Measurements from ENCODE around the gene LRRC8D. TPM values are rescaled to one million over a fixed set of nuclear protein-coding genes. Genes with fewer than 3 reads are reported as not detected.

LRRC8D gene
- total RNA-seq, 1 donor from 2014 or later, result 36.0 TPM

- H3K27ac Mint-ChIP-seq, result no peak overlapping the region
- intact Hi-C loops (cut with micrococcal nuclease), result no loop called here
- ATAC-seq (ENCODE audit: low read depth) (no peak), DNase-seq (no peak)
- peaks cover 37% of the 10 kb centered on the region for H3K4me1 Mint-ChIP-seq
- ChIA-PET POLR2A (no interaction called here), CTCF (no interaction called here)
- no peaks in the 10 kb centered on the region for H3K9me3 Mint-ChIP-seq
- H3K27me3 Mint-ChIP-seq, result no peaks in the 10 kb centered on the region
- no peak for TF ChIP-seq CTCF (IDR thresholded peaks at IDR 0.05)
- H3K4me3 Mint-ChIP-seq, result no peak overlapping the region
- peaks cover 52% of the 10 kb centered on the region for H3K36me3 Mint-ChIP-seq (ENCODE audit: low read depth)
Observed at GRCh38 chr1:89865498-89866382, 44.9 kb downstream of the LRRC8D start.

- no peak for TF ChIP-seq CTCF (IDR thresholded peaks at IDR 0.05)
- intact Hi-C loops (cut with micrococcal nuclease), result no loop called here
- Mint-ChIP-seq H3K9me3 (no peaks in the 10 kb centered on the region), H3K27ac (no peak overlapping the region), H3K36me3 (ENCODE audit: low read depth) (peaks cover 54% of the 10 kb centered on the region), H3K27me3 (no peaks in the 10 kb centered on the region), H3K4me1 (peaks cover 35% of the 10 kb centered on the region), H3K4me3 (no peak overlapping the region)
- no peak for ATAC-seq (ENCODE audit: low read depth)
- POLR2A ChIA-PET, result no interaction called here
- no peak for DNase-seq
- CTCF ChIA-PET, result no interaction called here
Observed at GRCh38 chr1:89866568-89866967, 45.7 kb downstream of the LRRC8D start.

- no peak for TF ChIP-seq CTCF (IDR thresholded peaks at IDR 0.05)
- no peak for ATAC-seq (ENCODE audit: low read depth)
- Mint-ChIP-seq H3K36me3 (ENCODE audit: low read depth) (peaks cover 47% of the 10 kb centered on the region), H3K27ac (no peak overlapping the region), H3K4me3 (no peak overlapping the region), H3K9me3 (no peaks in the 10 kb centered on the region), H3K4me1 (peaks cover 7% of the 10 kb centered on the region), H3K27me3 (no peaks in the 10 kb centered on the region)
- POLR2A ChIA-PET, result no interaction called here
- intact Hi-C loops (cut with micrococcal nuclease), result no loop called here
- no peak for DNase-seq
- CTCF ChIA-PET, result no interaction called here
Observed at GRCh38 chr1:89870998-89871397, 50.2 kb downstream of the LRRC8D start.

GRCh38 chr1:89871768-89872473, 51.1 kb downstream of the LRRC8D start:
- Mint-ChIP-seq H3K27ac (no peak overlapping the region), H3K9me3 (no peaks in the 10 kb centered on the region), H3K27me3 (no peaks in the 10 kb centered on the region), H3K36me3 (ENCODE audit: low read depth) (peaks cover 50% of the 10 kb centered on the region), H3K4me3 (no peak overlapping the region), H3K4me1 (peaks cover 12% of the 10 kb centered on the region)
- TF ChIP-seq CTCF (IDR thresholded peaks at IDR 0.05), result no peak
- POLR2A ChIA-PET, result no interaction called here
- intact Hi-C loops (cut with micrococcal nuclease), result loop anchor here (2.0 kb wide), 1 partner anchor 13 kb away; no protein-coding TSS in a partner anchor
- no peak for ATAC-seq (ENCODE audit: low read depth)
- CTCF ChIA-PET, result no interaction called here
- no peak for DNase-seq

GRCh38 chr1:89872567-89872966, 51.7 kb downstream of the LRRC8D start:
- no peaks in the 10 kb centered on the region for H3K27me3 Mint-ChIP-seq
- no peak for TF ChIP-seq CTCF (IDR thresholded peaks at IDR 0.05)
- ATAC-seq (ENCODE audit: low read depth) (no peak), DNase-seq (no peak)
- H3K27ac Mint-ChIP-seq, result no peak overlapping the region
- H3K9me3 Mint-ChIP-seq, result no peaks in the 10 kb centered on the region
- H3K4me1 Mint-ChIP-seq, result peaks cover 12% of the 10 kb centered on the region
- CTCF ChIA-PET, result no interaction called here
- intact Hi-C loops (cut with micrococcal nuclease), result loop anchor here (2.0 kb wide), 1 partner anchor 14 kb away; no protein-coding TSS in a partner anchor
- POLR2A ChIA-PET, result no interaction called here
- H3K36me3 Mint-ChIP-seq (ENCODE audit: low read depth), result peaks cover 46% of the 10 kb centered on the region
- H3K4me3 Mint-ChIP-seq, result no peak overlapping the region

Measured in activated B cell treated with CpG ODN at 0.5 μM for 24 hours (primary cell).